Activated naive CD4-positive, alpha-beta T cell (primary cell): ENCODE data around the gene NBAS.
"Not testable (repeated sequence)": the region's sequence is repeated elsewhere in the genome, so short reads cannot be mapped to it uniquely, and the experiment has no call there.

Experiments
- DNase-seq, 4 experiments: peaks; one replicate each; lab custom pipeline; 2025; lab: John Stamatoyannopoulos, UW

The NBAS gene

DNA sequence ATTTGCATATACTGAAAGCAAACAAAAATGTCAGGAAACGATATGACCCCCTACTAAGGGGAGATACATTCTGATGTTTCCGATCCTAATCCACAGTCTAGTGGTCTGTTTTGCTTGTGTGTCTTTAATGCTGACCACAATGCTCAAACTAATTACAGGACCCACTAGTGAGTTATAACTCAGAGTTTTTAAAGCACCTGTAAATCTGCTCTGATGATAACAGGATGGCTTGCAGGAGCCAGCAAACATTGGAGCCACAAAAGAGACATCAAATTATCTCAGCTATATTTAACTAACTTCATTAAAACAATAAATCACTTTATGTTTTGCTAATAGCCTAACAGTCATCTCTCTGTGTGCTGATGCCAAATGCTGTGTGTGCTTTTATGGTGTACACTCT is 300.3 kb downstream of the NBAS start:
- no peak for DNase-seq

GRCh38 chr2:15260196-15260595 is 300.9 kb downstream of the NBAS start:
- no peak for DNase-seq

DNA sequence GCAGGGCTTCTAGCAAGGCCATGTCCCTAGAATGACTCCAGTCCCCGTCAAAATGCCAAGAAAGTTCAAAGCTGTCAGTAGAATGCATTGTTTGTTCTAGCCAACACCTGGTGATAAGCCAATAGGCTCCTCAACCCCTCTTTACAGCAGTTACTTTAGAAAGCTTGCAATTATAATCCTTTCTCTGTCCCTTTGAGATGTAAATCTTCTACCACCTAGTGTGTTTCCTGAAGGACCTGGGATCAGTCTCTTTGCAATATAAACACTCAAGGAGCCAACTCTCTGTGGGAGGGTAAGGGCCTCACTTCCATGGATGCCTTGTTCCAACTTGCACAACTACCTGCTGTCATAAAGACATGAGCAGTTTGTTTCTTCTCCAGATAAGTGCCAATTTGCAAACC is 301.8 kb downstream of the NBAS start:
- DNase-seq, result no peak

DNA sequence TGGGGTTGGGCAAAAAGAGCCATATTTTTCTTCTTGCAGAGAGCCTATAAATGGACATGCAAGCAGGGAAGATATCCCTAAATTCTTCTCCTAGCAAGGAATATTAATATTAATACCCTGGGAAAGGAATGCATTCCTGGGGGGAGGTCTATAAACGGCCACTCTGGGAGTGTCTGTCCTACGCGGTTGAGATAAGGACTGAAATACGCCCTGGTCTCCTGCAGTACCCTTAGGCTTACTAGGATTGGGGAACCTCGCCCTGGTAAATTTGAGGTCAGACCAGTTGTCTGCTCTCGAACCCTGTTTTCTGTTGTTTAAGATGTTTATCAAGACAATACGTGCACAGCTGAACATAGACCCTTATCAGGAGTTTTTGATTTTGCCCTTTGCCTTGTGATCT is 302.7 kb downstream of the NBAS start:
- DNase-seq, result not testable (repeated sequence)

GRCh38 chr2:15253835-15254286 is 307.3 kb downstream of the NBAS start:
- no peak for DNase-seq

GRCh38 chr2:15253247-15253646 is 307.9 kb downstream of the NBAS start:
- DNase-seq, result no peak

- DNase-seq, result no peak
Measured at GRCh38 chr2:15251753-15252152, 309.4 kb downstream of the NBAS start.

GRCh38 chr2:15250946-15251345 is 310.2 kb downstream of the NBAS start:
- not testable (repeated sequence) for DNase-seq

DNA sequence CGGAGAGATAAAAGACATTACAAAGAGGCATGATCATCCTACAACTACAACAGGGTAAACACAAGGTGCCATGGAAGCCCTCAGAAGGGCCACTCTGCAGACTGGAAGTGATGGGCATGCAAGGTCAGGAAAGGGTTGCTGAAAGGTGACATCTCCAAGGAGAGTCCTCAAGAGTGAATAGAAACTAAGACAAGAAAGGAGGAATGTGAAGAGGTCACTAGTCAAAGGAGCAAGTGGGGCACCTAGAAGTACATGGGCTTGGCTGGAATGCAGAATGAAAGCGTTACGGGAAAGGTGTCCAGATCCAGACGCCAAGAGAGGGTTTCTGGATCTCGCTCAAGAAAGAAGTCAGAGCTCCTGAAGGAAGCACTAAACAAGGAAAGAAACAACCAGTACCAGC is 314.3 kb downstream of the NBAS start:
- no peak for DNase-seq

DNA sequence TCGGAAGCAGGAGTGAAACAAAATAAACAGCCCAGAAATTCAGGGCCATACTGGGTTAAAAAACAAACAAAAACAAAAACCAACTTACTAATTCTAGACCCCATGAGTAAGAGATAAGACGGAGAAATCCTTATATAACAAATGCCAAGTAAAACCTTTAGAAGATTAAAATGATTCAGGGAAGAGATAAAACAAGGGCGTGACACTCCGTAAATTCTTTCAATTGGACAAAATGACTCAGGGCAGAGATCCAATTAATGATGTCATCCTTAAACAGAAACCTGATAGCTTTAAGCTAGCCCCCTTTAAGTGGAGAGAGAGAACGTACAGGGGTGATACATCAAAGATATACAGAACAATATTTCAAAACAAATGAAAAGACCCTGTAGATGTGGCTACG is 317.4 kb downstream of the NBAS start:
- DNase-seq, result no peak

DNA sequence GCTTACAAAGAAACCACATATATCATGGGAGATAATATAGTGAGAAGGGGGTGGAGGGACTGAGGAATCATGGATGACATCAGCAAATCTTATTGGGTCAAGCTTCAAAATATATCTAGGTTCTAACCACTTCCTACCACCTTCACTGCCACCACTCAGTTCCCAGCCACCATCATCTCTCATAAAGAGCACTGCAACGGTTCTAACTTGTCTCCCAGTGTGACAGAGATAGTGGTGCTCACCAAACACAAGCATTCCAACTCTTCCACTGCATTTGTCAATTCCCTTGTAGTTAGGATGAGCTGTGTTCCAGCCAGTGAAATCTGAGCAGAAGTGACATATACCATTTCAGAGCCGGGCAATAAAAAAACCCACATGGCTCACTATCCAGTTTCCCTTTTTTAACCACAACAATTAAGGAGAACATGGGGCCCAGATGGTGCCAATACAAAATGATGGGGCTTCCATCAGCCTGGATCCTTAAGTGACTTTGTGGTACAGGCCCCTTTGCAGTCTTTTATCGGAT is 318.1 kb downstream of the NBAS start:
- DNase-seq, result no peak

- DNase-seq, result no peak
Measured at GRCh38 chr2:15241929-15242328, 319.2 kb downstream of the NBAS start.

DNA sequence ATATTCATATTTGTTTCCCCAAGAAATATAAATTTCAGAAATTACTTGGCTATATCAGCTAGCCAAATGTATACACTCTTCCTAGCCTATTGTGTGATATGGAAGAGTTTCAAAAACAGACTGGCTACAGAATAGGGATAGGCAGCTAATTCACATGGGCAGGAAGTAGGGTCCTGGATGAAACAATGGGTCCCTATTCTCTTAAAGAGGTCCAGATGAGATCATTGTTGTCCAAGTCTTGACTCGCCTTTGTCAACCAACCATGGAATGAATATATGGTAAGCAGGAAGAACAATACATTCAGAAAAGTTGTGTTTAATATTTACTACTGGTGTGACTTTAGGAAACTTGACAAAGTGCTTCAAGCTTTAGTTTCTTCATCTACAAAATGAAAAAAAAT is 319.9 kb downstream of the NBAS start:
- no peak for DNase-seq

- DNase-seq, result no peak
Measured at GRCh38 chr2:15238028-15238427, 323.1 kb downstream of the NBAS start.

DNA sequence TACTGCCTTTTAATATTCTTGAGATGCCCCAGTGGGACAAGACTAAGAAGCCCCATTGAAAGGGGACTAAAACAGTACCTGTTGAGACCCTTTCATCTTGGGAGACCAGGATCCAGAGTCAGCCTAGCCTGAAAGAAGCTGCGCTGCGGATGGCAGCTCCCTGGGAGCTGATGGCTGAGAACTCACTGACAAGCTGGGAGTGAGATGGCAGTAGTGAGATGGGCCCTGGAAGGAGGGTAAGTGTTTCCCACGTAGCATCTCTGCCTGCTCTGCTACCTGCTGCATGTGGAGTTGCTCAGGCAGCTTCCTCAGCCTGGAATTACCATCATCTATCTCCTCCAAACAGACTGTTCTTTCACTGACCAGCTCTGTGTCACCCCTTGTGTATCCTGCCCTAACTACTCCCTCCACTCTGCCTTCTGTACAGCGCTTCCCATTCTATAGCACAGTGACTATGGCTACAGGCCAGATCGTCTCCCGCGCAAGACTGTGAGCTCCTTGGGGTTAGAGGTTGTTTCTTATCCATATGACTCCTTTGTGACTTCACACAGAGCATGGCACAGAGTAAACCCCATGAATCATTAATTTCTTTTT is 330.4 kb downstream of the NBAS start:
- DNase-seq, result no peak

DNA sequence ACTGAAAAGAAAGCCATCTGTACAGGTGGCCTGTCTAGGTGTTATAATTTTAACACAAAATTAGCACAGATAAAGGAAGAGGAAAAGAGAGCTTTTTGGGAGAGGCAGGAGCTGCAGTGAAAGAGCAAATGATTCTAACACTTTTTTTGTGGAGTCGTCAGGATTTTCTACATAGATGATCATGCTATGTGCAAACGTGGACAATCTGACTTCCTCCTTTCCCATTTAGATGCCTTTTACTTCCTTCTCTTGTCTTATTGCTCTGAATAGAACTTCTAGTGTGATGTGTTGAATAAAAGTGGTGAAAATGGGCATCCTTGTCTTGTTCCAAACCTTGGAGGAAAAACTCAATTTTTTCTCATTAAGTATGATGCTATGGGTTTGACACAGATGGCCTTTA is 334.5 kb downstream of the NBAS start:
- no peak for DNase-seq

GRCh38 chr2:15225131-15225530 is 336.0 kb downstream of the NBAS start:
- no peak for DNase-seq

DNA sequence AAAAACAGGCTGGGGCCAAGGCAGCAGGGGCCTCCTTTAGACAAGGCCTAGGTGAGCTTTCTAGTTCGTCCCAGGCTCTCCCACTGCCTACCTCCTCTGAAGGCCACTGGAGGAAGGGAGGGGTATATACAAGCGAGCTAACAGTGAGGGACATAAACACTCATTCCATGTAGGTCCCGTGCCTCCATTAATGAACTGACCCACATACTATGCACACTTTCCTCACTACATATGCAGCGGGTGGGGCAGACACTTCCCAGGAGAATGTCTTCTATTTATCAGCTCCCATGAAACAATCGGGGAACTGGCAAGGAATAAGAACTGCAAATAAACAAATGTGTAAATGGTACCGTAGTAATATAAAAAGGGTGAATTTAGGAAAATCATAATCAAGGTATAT is 336.5 kb downstream of the NBAS start:
- no peak for DNase-seq

DNA sequence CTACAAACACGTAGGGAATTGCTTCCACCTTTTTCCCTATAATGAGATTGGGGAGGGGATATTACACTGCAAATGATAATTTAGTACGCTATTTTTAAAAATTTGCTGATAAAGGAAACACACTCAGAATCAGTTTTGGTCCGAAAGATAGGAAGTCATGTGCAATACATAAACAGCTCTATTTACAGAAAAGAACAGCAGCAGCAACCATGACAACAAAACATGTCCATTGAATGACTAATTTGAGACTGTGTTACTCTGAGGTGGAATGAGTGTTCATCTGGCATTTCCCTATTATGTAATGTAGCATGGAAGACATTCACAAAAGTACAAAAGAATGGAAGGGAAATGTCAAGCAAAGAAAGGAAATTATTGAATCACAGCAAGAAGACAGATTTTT is 337.2 kb downstream of the NBAS start:
- DNase-seq, result no peak

GRCh38 chr2:15222856-15223255 is 338.3 kb downstream of the NBAS start:
- DNase-seq, result no peak

DNA sequence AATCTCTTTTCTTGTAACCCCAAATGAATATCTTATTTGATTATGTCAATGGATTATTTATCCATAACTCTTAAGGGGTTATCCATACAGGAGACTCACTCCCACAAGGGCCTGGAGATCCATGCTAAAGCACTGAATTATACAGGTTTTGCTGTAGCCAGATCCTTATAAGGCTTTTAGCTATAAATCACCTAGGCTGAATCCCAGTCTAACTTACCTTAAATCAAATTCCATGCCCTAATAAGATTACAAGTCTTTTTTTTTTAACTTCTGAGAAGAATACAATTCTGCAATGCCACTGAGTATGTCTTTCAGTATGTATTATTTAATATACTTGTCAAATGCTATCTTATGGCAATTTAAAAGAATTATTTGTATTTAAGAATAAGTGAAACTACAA is 340.5 kb downstream of the NBAS start:
- DNase-seq, result no peak

DNA sequence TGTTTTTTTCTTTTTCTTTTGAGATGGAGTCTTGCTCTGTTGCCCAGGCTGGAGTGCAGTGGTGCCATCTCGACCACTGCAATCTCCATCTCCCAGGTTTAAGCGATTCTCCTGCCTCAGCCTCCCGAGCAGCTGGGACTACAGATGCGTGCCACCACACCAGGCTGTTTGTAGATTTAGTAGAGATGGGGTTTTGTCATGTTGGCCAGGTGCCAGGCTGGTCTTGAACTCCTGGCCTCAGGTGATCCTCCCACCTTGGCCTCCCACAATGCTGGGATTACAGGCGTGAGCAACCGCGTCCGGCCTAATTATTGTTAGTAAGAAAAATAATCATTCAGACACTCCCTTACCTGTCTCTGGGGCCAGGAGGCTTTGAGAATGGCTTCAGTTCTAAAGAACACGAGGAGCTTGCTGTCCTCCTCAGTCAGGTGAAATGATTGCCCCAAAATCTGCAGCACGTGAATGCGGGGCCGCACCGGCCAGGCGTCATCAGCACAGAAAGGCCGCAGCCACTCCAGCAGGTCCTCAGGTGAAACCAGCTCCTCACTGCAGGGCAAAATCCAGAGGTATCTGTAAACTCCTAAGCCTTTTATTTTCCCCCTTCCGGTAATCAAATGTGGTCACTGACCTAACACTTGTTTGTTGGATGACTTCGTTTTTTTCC is 342.6 kb downstream of the NBAS start:
- no peak for DNase-seq

- no peak for DNase-seq
Measured at GRCh38 chr2:15212249-15212648, 348.9 kb downstream of the NBAS start.

- not testable (repeated sequence) for DNase-seq
Measured at GRCh38 chr2:15210542-15210941, 350.6 kb downstream of the NBAS start.
